ENCODE data around the gene TTLL10.

The TTLL10 gene

DNA sequence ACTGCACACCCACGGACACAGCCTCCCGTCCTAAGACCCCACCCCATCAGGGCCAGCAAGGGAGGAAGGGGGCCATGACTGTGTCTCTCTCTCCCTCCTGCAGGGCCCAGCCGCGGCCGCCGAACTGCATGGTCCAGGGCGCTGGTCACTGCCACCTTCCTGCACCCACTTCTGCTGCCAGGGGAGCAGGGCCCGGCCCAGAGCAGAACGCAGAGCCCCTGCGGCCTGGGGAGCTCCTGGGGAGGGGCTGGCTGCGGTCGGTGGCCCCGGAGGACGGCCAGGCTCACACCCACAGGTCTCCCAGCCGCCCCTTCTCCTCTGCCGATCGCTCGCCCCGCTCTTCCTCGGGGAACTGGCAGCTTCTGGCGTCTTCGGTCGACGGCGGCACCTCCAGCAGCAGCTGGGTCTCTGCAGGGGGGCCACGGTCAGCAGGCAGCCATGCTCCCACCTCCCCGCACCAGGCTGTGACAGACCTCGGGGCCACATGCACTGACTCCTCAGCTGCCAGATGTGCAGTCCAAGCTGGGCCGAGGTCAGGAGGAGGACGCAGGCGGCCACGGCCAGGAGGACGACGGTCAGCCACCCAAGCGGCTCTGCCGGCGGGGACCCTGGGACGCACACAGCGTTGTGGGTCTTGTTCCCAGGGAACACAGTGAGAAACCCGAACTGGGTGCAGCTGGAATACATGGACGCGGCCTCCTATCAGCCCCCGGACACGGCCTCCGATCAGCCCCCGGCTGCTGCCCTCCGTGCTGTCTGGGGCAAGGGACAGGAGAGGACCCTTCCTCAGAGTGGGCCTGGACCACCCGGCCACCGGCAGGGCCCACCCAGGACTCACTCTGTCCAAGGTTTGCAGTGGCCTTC lies 30.1 kb downstream of the TTLL10 start:
- H3K4me3 ChIP-seq (ENCODE audit: low read depth, low read length), result no peak overlapping the region

DNA sequence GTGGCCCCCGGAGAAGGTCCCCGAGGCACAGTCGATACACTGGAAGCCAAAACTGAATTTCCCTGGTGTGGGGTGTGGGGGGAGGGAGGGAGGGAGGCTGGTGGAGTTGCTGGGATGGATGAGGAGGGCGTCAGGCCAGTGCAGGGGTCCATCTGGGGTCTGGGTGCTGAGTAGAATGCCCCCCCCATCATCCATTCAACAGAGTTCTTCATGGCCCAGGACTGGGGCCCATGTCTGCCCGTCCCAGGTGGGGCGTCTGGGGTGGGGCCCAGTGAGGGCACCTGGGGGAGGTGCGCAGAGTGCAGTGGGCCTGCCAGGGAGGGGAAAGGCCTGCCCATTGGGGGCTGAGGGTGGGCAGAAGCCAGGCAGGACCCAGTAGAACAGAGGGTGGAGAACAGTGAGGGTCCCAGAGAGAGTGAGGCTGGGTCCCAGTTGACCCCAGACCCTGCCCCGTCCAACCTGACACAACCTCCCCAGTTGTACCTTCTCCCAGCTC lies 30.8 kb downstream of the TTLL10 start:
- no peak overlapping the region for H3K4me3 ChIP-seq (ENCODE audit: low read depth, low read length)

DNA sequence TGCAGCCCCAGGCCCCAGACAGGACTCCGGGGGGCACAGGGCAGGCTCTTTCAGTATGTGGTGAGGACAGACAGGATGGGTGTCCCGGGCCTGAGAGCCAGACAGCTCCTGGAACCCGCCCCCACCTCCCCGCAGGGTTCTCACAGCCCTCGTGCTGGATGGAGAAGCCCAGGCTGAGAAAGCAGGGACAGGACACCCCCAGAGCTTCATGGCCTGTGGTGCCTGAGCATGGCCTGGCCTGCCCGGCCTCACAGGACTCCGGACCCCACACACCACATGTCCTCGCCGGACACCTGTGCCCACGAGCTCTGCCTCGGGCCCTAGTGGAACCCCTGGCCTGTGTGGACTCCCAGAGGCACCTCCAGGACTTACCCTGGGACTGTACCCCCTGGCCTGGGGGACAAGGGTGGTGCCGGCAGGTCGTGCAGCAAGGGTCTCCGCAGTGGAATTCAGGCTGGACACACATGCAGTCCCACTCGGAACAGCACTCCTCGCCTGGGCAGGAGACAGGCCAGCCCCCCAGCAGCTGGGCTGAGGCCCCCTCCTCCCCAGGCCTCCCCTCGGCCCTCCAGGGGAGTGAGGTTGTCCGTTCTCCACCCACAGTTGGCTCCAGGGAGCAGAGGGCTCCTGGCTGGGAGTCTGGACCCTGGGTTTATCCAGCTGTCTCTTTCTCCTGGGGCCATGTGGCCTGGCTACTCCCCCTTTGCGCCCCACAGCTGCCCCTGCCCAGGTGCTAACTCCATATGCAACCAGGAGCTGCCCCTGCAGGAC lies 31.5 kb downstream of the TTLL10 start:
- H3K4me3 ChIP-seq (ENCODE audit: low read depth, low read length), result no peak overlapping the region

DNA sequence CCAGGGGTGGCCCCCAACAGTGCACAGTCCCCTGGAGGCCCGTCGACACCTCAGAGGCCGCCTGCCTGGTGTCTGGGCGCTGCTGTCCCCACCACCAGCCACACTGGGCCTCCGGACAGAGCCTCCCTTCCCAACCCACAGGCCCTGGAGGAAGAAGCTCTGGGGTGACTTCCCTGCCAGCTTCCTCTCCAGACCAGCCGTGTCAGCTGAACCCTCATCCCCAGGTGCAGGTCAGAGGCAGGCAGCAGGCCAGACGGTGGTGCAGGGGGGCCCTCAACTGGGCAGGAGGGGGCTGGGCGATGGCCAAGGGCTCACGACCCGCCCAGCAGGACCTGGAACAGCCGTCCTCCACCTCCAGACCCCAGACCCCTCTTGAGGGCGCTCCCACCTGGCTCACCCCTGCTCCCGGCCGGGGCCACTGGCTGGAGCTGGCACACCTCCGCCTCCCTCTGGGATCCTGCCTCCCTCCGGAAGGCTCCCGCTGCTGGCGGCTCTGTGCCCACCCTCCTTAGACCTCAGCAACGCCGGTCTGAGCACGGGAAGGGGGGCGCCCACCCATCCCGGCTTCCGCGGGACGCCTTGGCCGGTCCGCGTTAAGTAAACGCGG lies 32.2 kb downstream of the TTLL10 start:
- H3K4me3 ChIP-seq (ENCODE audit: low read depth, low read length), result no peak overlapping the region

DNA sequence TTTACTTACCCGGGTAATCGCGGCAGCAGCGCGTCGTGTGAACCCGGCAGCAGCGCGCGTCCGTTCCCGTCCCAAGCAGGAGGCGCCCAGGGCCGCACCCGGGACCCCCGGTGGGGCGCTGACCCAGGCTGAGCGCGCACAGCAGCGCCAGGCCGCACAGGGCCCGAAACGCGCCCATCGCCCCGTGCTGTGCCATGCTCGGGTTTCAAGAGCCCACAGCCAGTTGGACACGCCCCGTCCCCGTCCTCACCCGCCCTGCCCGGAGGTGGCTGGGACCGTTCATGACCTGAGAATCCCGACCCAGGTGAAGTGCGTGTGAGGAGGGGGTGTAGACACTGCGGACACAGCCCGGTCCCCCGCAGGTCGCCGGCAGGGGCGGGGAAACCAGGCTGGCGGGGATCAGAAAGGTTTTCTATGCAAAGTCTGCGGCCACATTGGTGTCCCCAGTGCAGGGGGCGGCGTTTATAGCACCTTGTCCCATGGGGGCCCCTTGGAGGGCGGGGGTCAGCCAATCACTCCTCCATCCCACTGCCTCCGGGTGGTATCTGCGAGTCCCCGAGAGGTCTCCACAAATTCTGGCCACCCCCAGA lies 32.8 kb downstream of the TTLL10 start, which contains the start of gene TNFRSF18:
TSS of gene TNFRSF18 (minus strand) at position 217 of the 590 bp plus-strand sequence. CDS start at position 196, 21 bp downstream.
- peak within 1 kb of the TSS; percentile 1 for H3K4me3 ChIP-seq (ENCODE audit: low read depth, low read length)

DNA sequence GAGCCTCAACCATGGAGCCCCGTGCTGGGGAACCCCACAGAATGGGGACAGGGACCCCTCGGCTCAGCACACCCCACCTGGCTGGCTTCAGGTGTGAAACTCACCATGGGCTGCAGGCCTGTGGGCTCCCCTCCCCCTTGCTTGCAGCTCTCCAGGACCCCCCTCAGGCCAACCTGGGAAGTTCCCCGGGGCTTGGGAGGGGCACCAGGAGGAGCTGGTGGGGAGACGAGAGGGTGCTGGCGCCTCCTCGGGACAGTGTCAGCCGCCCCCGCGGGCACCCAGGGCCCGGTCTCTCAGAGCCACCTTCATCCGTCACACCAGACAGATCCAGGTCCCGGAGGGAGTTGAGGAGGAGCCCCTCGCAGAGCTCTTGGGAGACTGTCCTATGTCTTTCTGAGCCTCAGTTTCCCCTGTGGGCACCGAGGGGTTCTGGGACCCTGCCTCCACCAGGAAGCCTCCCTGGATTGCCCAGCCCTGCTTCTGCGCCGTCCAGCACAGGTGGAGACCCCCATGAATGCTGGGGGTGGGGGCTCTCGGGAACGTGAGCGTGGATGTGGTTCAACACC lies 33.4 kb downstream of the TTLL10 start:
- H3K4me3 ChIP-seq (ENCODE audit: low read depth, low read length), result no peak overlapping the region

DNA sequence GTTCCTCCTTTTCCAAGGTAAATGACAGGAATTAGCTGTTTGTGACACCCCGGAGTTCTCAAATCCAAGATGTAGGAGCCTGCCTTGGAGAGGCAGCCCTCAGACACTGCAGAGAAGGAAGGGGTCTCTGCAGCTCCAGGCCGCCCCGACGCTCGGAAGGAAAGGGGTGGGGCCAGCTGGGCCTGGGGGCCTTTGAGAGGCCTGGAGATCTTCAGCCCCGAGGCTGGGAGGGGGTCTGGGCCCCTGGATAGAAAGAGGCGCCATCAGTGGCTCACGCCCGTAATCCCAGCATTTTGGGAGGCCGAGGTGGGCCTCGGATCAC lies 33.9 kb downstream of the TTLL10 start:
- H3K4me3 ChIP-seq (ENCODE audit: low read depth, low read length), result no peak overlapping the region

DNA sequence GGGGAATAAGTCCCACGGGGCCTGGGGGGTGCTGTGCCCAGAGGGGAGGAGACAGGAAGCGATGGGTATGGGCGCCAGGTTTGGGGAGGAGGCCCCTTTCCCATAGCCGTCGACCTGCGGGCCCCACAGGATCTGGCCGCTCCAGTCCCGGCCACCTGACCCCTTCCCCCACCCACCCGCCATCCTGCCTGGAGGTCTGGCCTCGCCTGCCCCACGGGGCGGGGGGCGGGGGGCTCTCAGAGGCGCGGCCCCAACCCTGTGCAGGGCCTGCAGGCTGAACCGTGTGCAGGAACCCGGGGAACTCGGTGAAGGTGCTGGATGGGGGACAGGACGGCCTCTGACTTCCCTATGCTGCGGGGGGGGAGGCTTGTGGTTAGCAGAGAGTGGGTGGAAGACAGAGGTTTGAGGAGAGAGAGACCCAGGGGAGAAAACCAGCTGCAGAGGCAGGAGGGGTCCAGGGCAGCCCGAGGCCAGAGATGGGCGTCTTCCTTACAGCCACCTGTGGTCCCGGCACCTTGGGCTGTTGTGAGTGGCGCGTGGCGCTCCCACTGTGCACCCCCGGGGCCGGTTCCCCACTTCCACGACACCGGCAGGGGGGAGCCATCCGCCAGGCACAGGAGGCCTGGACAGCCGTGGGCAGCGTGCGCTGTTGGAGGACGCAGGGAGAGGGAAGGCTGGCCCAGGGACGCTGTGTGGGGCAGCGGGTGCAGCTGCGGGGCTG lies 35.2 kb downstream of the TTLL10 start:
- H3K4me3 ChIP-seq (ENCODE audit: low read depth, low read length), result no peak overlapping the region

DNA sequence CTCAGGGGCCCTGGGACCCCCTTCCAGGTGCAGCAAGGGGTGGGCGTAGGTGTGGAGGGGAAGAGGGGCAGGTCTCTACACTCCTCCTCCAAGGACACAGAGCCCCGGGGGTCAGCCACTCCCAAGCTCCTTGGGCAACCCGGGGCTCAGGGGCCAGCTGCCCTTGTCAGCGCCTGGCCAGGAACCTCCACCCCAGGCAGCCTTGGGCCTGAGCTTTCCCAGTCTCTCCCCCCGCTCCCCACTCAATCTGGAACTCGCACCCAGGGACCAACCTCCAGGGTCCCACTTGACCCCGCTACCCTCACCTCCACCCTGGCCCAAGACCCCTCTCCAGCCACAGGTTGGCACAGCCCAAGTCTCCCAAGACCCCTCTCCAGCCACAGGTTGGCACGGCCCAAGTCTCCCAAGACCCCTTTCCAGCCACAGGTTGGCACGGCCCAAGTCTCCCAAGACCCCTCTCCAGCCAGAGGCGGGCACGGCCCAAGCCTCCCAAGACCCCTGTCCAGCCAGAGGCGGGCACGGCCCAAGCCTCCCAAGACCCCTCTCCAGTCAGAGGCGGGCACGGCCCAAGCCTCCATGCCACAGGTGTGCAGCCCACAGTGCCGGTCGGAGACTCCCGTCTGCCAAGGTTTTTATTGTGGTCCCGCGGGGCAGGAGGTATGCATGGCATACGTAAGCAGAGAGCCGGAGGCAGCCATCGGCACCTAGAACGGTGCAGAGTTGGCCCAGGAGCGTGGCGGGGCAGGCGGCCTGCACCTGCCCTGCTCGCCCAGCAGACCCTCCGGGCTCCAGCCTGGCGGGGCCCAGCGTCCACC lies 37.3 kb downstream of the TTLL10 start:
- H3K4me3 ChIP-seq (ENCODE audit: low read depth, low read length), result no peak overlapping the region

DNA sequence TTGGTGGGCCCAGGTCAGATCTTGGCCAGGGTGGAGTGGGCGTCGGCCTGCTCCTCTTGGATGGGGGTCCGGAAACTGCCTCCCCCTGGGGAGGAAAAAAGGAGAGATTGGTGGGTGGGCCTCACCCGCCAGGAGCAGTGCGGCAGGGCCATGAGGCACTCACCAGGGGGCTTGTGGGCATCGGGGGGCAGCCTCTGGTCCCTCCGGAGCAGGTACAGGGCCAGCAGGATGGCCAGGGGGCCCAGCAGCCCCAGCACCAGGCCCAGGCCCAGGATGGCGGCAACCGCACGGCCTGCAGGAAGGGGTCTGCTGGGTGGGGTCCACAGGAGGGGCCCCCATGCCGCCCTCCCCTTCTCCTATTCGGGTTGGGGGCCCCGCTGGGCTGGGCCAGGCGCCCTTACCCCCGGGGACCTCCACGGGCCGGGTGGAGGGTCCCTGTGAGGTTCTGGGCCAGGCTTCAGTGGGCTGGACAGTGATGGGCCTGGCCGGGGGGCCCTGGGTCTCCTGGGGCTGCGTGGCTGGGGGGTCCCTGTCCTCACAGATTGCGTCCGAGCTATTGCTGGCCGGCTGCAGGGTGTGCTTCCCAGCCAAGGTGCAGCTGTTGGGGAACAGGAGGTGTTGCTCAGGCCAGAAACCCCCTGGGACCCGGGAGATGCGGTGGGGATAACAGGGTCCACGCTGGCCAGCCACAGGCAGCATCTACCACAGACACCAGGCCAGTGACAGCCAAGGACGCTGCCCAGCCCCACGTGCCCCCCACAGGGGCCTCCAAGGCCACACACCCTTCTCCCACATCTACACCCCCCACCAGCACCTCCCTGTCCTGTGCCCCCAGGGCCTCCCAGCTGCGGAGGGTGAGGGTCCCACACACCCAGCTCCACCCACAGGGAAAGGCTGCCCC lies 38.1 kb downstream of the TTLL10 start:
- no peak overlapping the region for H3K4me3 ChIP-seq (ENCODE audit: low read depth, low read length)

DNA sequence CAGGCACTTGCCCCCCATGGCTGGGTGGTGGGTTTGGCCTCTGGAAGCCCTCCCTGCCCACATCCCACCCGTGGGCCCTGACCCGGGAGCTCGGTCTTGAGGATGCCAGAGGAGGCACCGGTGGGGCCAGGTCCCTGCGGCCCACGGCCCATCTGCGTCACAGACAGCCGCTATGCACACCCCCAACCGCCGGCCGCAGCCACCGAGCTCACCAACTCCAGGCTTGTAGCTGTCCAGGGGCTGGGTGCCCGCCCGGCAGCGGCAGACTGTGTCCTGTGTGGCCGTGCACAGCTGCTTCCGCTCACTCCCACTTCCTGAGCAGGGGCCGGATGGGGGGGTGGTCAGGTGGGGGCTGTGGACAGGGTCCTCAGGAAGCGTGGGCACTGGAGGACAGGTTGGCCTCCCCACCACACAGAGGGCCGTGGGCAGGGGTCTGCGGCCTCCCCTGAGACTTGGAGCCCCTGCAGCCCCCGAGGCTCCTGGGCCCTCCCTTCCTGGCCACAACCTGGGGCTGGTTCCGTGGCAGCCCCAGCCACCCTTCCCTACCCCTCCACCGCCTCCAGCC lies 39.2 kb downstream of the TTLL10 start:
- no peak overlapping the region for H3K4me3 ChIP-seq (ENCODE audit: low read depth, low read length)

DNA sequence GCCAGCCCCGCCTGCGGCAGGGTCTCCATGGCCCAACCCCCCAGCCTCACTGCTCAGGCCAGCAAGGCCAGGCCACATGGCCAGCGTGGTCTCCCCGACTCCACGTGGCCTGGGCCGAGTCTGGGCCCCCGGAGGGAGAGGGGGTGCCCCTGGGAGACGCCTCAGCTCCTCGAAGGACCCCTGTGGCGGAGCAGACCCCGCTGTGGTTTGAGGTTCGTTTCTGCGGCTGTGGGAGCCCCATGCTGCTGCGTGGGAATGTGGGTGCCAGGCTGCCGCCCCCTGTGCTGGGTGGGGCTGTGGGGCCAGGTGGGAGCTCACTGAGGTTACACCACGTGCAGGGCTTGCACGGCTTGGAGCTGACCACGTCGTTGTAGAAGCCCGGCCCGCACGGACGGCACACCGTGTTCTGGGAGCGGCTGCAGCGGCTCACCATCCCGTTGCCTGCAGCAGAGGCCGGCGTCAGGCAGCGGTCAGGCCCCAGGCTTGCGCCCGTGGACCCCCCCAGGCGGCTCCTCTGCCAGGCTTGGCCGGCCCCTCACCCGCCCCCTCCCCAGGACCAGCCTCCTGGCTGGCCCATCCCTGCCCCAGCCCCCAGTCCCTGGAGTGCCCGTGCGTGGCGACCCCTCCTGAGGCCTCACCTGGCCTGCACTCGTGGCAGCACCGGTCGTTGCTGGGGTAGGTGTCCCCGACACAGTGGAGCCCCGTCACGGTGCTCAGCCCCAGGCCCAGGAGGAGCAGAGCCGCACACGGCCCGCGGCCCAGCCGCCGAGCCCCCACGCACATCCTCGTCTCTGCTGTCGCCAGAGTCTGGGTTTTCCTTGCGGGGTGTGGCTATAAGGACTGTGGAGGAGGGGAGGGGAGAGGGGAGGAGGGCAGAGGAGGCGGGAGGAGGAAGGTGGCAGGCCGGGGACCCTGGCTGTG lies 39.9 kb downstream of the TTLL10 start, which contains the start of gene TNFRSF4:
TSS of gene TNFRSF4 (minus strand) at position 809 of the 921 bp plus-strand sequence. CDS start at position 783, 26 bp downstream.
- no peak within 1 kb of the TSS for H3K4me3 ChIP-seq (ENCODE audit: low read depth, low read length)

DNA sequence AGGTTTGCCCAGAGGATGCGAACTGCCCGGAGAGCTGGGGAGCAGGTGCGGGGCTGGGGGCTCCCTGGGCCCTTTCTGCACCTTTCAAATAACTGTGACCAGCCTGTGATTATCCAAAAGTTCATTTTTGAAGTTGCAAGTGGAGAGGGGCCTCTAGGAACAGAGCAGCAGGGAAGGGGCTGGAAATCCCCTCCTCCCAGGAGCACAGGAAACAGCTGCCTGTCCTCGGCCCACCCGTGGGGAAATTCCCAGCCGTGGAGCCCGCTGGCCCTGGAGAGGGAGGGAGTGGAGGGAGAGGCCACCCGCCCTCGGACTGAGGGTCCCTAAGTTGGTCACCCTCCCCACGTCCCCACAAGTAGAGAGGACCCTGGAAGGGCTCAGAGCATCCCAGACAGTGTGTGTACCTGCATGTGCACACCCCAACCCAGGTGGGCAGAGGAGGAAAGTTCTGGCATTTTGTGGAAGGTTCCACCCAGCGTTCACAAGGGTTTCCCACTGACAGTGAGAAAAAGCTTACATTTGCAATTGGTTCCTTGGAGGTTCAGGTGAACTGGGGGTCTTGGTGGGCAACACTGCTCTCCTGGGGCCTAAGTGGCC lies 41.5 kb downstream of the TTLL10 start:
- H3K4me3 ChIP-seq (ENCODE audit: low read depth, low read length), result no peak overlapping the region

DNA sequence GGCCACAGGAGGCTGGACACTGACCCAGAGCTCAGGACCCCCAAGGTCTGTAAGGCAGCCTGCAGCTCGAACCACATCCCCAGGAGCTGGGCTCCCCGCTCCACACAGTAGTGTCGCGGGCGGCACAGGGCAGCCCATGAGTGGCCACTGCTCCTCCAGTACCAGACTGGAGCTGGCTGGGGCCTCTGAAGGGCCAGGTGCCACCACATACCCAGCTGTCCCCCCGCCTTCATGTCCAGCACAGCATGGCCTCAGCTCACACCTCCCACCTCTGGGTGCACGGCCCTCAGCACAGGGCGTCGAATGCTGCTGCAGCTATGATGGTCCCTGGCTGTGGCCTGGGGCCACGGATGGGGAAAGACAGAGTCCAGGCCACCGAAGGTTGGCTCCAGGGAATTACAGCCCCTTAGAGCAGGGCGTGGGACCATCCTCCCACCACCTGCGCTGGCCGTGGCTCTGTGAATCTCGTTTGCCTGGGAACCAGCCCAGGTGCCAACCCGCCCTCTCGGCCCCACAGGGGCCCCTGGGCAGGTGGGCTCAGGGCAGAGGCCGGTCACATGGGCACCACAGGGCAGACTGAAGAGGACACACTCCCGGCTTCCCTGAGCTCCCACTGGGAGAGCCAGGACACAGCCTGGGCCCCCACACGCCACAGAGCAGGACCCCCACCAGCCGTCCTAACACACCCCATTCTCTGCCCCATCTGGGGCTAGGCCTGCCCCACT lies 42.4 kb downstream of the TTLL10 start:
- no peak overlapping the region for H3K4me3 ChIP-seq (ENCODE audit: low read depth, low read length)

DNA sequence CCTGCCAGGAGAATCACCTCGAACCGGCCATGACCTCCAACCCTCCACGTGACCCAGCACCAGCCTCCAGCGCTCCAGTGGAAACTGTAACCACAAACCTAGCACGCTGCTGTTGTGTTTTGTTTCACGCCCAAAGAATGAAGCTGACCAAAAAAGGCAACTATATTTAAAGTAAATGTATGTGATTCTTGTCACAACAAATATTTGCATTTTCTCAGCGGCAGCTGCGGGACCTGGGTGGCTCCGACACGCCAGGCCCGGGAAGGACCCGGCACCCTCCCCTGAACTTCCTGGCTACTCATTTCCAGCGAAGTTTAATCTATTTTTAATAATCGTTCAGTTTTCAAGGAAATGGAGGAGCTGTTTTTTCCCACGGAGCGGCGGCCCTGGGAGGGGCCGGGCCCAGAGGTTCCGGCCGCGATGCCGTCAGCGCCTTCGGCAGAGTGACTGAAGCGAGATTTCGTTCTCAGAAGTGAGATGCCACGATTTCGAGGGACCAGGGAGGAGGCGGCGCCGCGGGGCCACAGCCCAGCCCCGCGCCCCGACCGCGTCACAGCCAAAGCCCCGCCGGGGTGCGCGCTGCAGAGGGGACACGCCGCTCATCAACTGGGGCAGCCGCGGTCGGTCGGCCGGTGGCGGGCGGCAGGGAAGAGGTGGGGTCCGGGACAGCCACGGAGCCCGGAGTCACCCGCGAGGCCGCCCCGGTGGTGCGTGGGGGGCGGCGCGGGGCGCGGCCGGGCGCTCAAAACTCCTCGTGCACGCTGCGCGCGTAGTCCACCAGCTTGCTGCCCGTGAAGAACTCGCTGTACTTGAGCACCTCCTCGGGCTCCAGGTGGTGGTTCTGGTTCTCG lies 43.3 kb downstream of the TTLL10 start:
- H3K4me3 ChIP-seq (ENCODE audit: low read depth, low read length), result no peak overlapping the region

All from iPS-11a (cell line).